Neural crest cell (in vitro differentiated cells): Measurements from ENCODE around the gene MICAL2. TPM values are rescaled to one million over a fixed set of nuclear protein-coding genes. Genes with fewer than 3 reads are reported as not detected.

ENCODE experiments used
- DNase-seq: peaks from one replicate; pipeline ENCODE4 v3.0.0; 2021; ENCODE audit warnings: low read depth, mixed read lengths, low spot score
- H3K27ac Mint-ChIP-seq: one replicate; pipeline ENCODE4 v1.8.0; 2021; ENCODE audit warnings: mild to moderate bottlenecking, mixed read lengths; ENCODE audit not compliant: unreplicated experiment
- H3K27me3 Mint-ChIP-seq: 2 replicates; pipeline ENCODE4 v1.8.0; 2021; ENCODE audit warnings: low read depth, mild to moderate bottlenecking, mixed read lengths
- H3K36me3 Mint-ChIP-seq: 2 replicates; pipeline ENCODE4 v1.8.0; 2021; ENCODE audit warnings: low read depth, mild to moderate bottlenecking, mixed read lengths
- H3K4me1 Mint-ChIP-seq: 2 replicates; pipeline ENCODE4 v1.8.0; 2021; ENCODE audit warnings: mixed read lengths
- H3K4me3 Mint-ChIP-seq: one replicate; pipeline ENCODE4 v1.8.0; 2021; ENCODE audit warnings: mild to moderate bottlenecking, mixed read lengths
- H3K9me3 Mint-ChIP-seq: 2 replicates; pipeline ENCODE4 v1.8.0; 2021; ENCODE audit warnings: mixed read lengths
- CTCF ChIP-seq: fragments of 200-600 bp; sonication (generic); conservative IDR thresholded peaks from 2 replicates; pipeline ENCODE4 v1.5.0; 2021; ENCODE audit warnings: antibody characterized with exemption, mild to moderate bottlenecking
- total RNA-seq: library from RNA; stranded (reverse); gene quantifications from 2 replicates; pipeline ENCODE4 v1.2.1, GENCODE V29; 2021

The MICAL2 gene
- total RNA-seq, 1 donor from 2014 or later = 1.1 TPM

GRCh38 chr11:12189543-12190235 is 79.3 kb downstream of the MICAL2 start:
- no peak for DNase-seq
- H3K4me3 Mint-ChIP-seq = no peak overlapping the region
- H3K27me3 Mint-ChIP-seq = no peaks in the 10 kb centered on the region
- no peak overlapping the region for H3K27ac Mint-ChIP-seq
- H3K4me1 Mint-ChIP-seq = peaks cover 12% of the 10 kb centered on the region
- H3K36me3 Mint-ChIP-seq = no peaks in the 10 kb centered on the region
- no peaks in the 10 kb centered on the region for H3K9me3 Mint-ChIP-seq
- TF ChIP-seq CTCF = no peak

- no peak for TF ChIP-seq CTCF
- Mint-ChIP-seq H3K36me3 (no peaks in the 10 kb centered on the region), H3K27ac (no peak overlapping the region), H3K27me3 (no peaks in the 10 kb centered on the region), H3K4me1 (peaks cover 16% of the 10 kb centered on the region), H3K4me3 (no peak overlapping the region), H3K9me3 (no peaks in the 10 kb centered on the region)
- no peak for DNase-seq
Observed at GRCh38 chr11:12190511-12190910, 80.1 kb downstream of the MICAL2 start.

- TF ChIP-seq CTCF = no peak
- no peak for DNase-seq
- Mint-ChIP-seq H3K27me3 (no peaks in the 10 kb centered on the region), H3K9me3 (peaks cover 3% of the 10 kb centered on the region), H3K36me3 (no peaks in the 10 kb centered on the region), H3K4me1 (peaks cover 15% of the 10 kb centered on the region), H3K27ac (no peak overlapping the region), H3K4me3 (no peak overlapping the region)
Observed at GRCh38 chr11:12192794-12193514, 82.6 kb downstream of the MICAL2 start.

- DNase-seq = no peak
- no peaks in the 10 kb centered on the region for H3K36me3 Mint-ChIP-seq
- H3K9me3 Mint-ChIP-seq = peaks cover 3% of the 10 kb centered on the region
- peaks cover 15% of the 10 kb centered on the region for H3K4me1 Mint-ChIP-seq
- no peak overlapping the region for H3K4me3 Mint-ChIP-seq
- H3K27ac Mint-ChIP-seq = no peak overlapping the region
- TF ChIP-seq CTCF = no peak
- no peaks in the 10 kb centered on the region for H3K27me3 Mint-ChIP-seq
Observed at GRCh38 chr11:12193515-12194336, 83.3 kb downstream of the MICAL2 start.

GRCh38 chr11:12195768-12196167 is 85.4 kb downstream of the MICAL2 start:
- H3K27me3 Mint-ChIP-seq = no peaks in the 10 kb centered on the region
- no peak overlapping the region for H3K4me3 Mint-ChIP-seq
- H3K36me3 Mint-ChIP-seq = no peaks in the 10 kb centered on the region
- peaks cover 3% of the 10 kb centered on the region for H3K9me3 Mint-ChIP-seq
- no peak for TF ChIP-seq CTCF
- peaks cover 15% of the 10 kb centered on the region for H3K4me1 Mint-ChIP-seq
- H3K27ac Mint-ChIP-seq = peak overlapping the region; percentile 73
- DNase-seq = no peak
